PC-3 (cell line): ENCODE data around the gene CTSD.

Experiments
- EZH2 ChIP-seq: fragments of 300-600 bp; sonication (generic); IDR thresholded peaks from one replicate; pipeline ENCODE4 v1.6.1; 2017; ENCODE audit warnings: antibody characterized with exemption, mild to moderate bottlenecking, low read length; ENCODE audit not compliant: unreplicated experiment
- TF ChIP-seq, protein P1 (sequence below): fragments of 300-600 bp; sonication (generic); conservative IDR thresholded peaks from 2 replicates; pipeline ENCODE4 v1.5.1; 2017; ENCODE audit warnings: antibody characterized with exemption, low read depth, mild to moderate bottlenecking, low read length

GRCh38 chr11:1796413-1797011, 32.8 kb upstream of the CTSD start:
- TF ChIP-seq, protein P1, sequence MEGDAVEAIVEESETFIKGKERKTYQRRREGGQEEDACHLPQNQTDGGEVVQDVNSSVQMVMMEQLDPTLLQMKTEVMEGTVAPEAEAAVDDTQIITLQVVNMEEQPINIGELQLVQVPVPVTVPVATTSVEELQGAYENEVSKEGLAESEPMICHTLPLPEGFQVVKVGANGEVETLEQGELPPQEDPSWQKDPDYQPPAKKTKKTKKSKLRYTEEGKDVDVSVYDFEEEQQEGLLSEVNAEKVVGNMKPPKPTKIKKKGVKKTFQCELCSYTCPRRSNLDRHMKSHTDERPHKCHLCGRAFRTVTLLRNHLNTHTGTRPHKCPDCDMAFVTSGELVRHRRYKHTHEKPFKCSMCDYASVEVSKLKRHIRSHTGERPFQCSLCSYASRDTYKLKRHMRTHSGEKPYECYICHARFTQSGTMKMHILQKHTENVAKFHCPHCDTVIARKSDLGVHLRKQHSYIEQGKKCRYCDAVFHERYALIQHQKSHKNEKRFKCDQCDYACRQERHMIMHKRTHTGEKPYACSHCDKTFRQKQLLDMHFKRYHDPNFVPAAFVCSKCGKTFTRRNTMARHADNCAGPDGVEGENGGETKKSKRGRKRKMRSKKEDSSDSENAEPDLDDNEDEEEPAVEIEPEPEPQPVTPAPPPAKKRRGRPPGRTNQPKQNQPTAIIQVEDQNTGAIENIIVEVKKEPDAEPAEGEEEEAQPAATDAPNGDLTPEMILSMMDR, result no peak
- TF ChIP-seq EZH2, result no peak
